22Rv1 (cell line): ENCODE measurements around the gene KRTAP12-1.

Source experiments
- ZFX ChIP-seq: fragments of 450-650 bp; IDR thresholded peaks from 2 replicates; pipeline ENCODE4 v1.6.1; 2017; ENCODE audit warnings: antibody characterized with exemption, borderline replicate concordance
- TF ChIP-seq, protein P1 (sequence below): fragments of 450-650 bp; IDR thresholded peaks from 2 replicates; pipeline ENCODE4 v1.5.1; 2017; ENCODE audit warnings: mild to moderate bottlenecking

DNA sequence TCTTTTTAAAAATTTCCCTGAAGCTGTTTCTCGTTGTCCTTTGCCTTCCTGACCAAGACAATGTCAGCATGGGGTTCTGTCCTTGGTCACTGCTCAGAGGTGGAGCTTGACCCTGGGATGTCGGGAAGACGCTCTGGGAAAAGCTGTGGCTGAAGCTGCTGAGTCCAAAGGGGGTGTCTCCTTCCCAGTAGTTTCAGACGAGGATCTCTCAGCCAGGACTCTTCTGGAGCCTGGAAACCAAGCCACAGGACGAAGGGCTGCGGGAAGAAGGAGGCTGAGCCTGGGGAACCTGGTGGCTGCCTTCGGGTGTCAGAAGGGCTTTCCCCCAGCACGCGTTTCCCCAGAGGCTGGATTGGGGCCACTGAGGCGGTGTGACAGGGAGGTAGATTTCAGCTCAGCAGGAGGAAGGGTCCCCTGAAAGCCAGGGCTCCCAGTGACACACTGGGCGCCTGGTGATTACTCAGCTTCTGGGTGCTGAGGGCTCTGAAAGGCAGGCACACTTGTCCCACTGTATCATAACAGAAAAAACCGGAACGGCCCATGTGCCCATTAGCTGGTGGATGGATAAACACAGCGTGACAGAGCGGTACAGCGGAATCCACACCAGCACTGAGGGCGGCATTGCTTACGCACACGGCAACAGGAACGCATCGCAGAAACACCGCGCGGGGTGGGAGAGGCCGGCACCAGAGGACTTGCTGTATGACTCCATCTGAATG is 5.0 kb upstream of the KRTAP12-1 start:
- TF ChIP-seq, protein P1, sequence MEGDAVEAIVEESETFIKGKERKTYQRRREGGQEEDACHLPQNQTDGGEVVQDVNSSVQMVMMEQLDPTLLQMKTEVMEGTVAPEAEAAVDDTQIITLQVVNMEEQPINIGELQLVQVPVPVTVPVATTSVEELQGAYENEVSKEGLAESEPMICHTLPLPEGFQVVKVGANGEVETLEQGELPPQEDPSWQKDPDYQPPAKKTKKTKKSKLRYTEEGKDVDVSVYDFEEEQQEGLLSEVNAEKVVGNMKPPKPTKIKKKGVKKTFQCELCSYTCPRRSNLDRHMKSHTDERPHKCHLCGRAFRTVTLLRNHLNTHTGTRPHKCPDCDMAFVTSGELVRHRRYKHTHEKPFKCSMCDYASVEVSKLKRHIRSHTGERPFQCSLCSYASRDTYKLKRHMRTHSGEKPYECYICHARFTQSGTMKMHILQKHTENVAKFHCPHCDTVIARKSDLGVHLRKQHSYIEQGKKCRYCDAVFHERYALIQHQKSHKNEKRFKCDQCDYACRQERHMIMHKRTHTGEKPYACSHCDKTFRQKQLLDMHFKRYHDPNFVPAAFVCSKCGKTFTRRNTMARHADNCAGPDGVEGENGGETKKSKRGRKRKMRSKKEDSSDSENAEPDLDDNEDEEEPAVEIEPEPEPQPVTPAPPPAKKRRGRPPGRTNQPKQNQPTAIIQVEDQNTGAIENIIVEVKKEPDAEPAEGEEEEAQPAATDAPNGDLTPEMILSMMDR, result no peak
- no peak for TF ChIP-seq ZFX
